Transverse colon (tissue), 4 donors: Measurements from ENCODE around the gene DACT3. TPM values are rescaled to one million over a fixed set of nuclear protein-coding genes. Genes with fewer than 3 reads are reported as not detected.
A peak's percentile ranks its signal among the peaks of the same experiment; 100 is the strongest.

Experiments
- DNase-seq: peaks from one replicate; pipeline ENCODE4 v3.0.0-alpha.2; 2019
- H3K27ac ChIP-seq, 4 donors: fragments of 200-600 bp; sonication (generic); 2 replicates each; pipeline ENCODE4 v1.5.1; 2016 to 2018; ENCODE audit warnings: inconsistent platforms in 4 of 4
- H3K27me3 ChIP-seq: fragments of 200-600 bp; sonication (generic); 2 replicates; pipeline ENCODE4 v1.5.1; 2017; ENCODE audit warnings: inconsistent platforms
- H3K36me3 ChIP-seq, 4 donors: fragments of 200-600 bp; sonication (generic); 2 replicates each; pipeline ENCODE4 v1.5.1; 2017 to 2019; ENCODE audit warnings: inconsistent platforms in 4 of 4
- H3K4me1 ChIP-seq, 4 donors: fragments of 200-600 bp; sonication (generic); 2 replicates each; pipeline ENCODE4 v1.5.1; 2017 to 2020; ENCODE audit warnings: inconsistent platforms in 4 of 4
- H3K4me3 ChIP-seq, 4 donors: fragments of 200-600 bp; sonication (generic); 1 replicate in 1 of 4; 2 replicates in 3 of 4; pipeline versions ENCODE4 v1.5.1 to v1.6.1; 2017 to 2019; ENCODE audit warnings: inconsistent platforms in 4 of 4
- H3K9me3 ChIP-seq, 2 donors: fragments of 200-600 bp; sonication (generic); 2 replicates each; pipeline ENCODE4 v1.5.1; 2017 to 2019; ENCODE audit warnings: inconsistent platforms in 2 of 2
- CTCF ChIP-seq, 5 experiments: fragments of 200-600 bp in 3 of 5; fragments of 450-650 bp in 2 of 5; sonication (generic) in 3 of 5; IDR thresholded peaks; 1 replicate in 2 of 5; 2 replicates in 3 of 5; pipeline ENCODE4 v1.5.1; 2016 to 2017; ENCODE audit warnings: antibody characterized with exemption in 5 of 5, inconsistent platforms in 3 of 5, mild to moderate bottlenecking in 2 of 5, moderate library complexity in 1 of 5
- EP300 ChIP-seq: sonication (generic); formaldehyde crosslinking; IDR thresholded peaks from one replicate; pipeline ENCODE4 v1.6.1; 2017; ENCODE audit warnings: antibody characterized with exemption, low read depth
- POLR2A ChIP-seq: fragments of 450-650 bp; IDR thresholded peaks from one replicate; pipeline ENCODE4 v1.6.1; 2016; ENCODE audit warnings: antibody characterized with exemption, mild to moderate bottlenecking, moderate library complexity
- POLR2AphosphoS5 ChIP-seq, 3 donors: sonication (generic); formaldehyde crosslinking; IDR thresholded peaks; one replicate each; pipeline ENCODE4 v1.6.1; 2016; ENCODE audit warnings: antibody characterized with exemption in 3 of 3
- WGBS, 2 donors: methylation state at CpG; one replicate each; pipeline ENCODE4 v1.1.5; 2018; ENCODE audit warnings: low coverage in 1 of 2; 5-methylcytosine and 5-hydroxymethylcytosine counted together
- in situ Hi-C, 4 donors: fragments of 200-750 bp; cut with MboI; loops; one replicate each; pipeline versions ENCODE4 v1.15.0 to v1.15.1; 2017; ENCODE audit warnings: low sequenced_read_pairs in 3 of 4, low pct_ligation_motif_present in 1 of 4, low pct_unique_long_range_greater_than_20kb in 1 of 4
- intact Hi-C: fragments of 100-400 bp; cut with DNase I; formaldehyde crosslinking; loops from one replicate; pipeline ENCODE4 v1.15.1; 2023; ENCODE audit warnings: low total_unique reads
- total RNA-seq, 4 donors: library from RNA; depleted of rRNA; stranded (reverse); fragments of >200 nt; gene quantifications; one replicate each; pipeline ENCODE4 v1.1.0, GENCODE V29; 2016

Gene DACT3
- total RNA-seq, 4 donors from 2014 or later: 5.3 to 27.1 (median 7.5) TPM

GRCh38 chr19:46603752-46604231, 57.2 kb downstream of the DACT3 start:
- WGBS, 2 donors: 76% methylated on average over 9 of the region's 9 CpGs; no CpG with 5 or more reads in 1 of the 2 donors
- DNase-seq: no peak
- in situ Hi-C loops (no loop called here), intact Hi-C loops (loop anchor here (5.0 kb wide), 2 partner anchors 59 to 144 kb away; partner anchors contain the start of genes DACT3, FKRP and STRN4)
- Histone ChIP-seq H3K27me3 (no peaks in the 10 kb centered on the region), H3K4me1 (peaks cover 19 to 42% (median 29%) of the 10 kb centered on the region in 4 donors), H3K36me3 (peaks cover 0 to 28% (median 8%) of the 10 kb centered on the region in 4 donors), H3K4me3 (peak overlapping the region in 1 of 4 donors; percentile 100), H3K9me3 (no peaks in the 10 kb centered on the region), H3K27ac (peak overlapping the region; percentile 97 to 100 (median 98))
- TF ChIP-seq POLR2AphosphoS5 (IDR thresholded peaks at IDR 0.05): no peak
- no peak for TF ChIP-seq POLR2A
- no peak for TF ChIP-seq EP300
- TF ChIP-seq CTCF (IDR thresholded peaks at IDR 0.05): no peak

GRCh38 chr19:46603195-46603637, 57.8 kb downstream of the DACT3 start:
- intact Hi-C loops: loop anchor here (5.0 kb wide), 2 partner anchors 59 to 144 kb away; partner anchors contain the start of genes DACT3, FKRP and STRN4
- in situ Hi-C loops: no loop called here

GRCh38 chr19:46602392-46603194, 58.4 kb downstream of the DACT3 start:
- H3K4me3 ChIP-seq: peak overlapping the region; percentile 99 to 100 (median 100)
- peaks cover 19 to 42% (median 29%) of the 10 kb centered on the region in 4 donors for H3K4me1 ChIP-seq
- H3K27ac ChIP-seq: peak overlapping the region; percentile 97 to 100 (median 98)
- TF ChIP-seq POLR2A (no peak), POLR2AphosphoS5 (IDR thresholded peaks at IDR 0.05) (no peak), EP300 (no peak), CTCF (IDR thresholded peaks at IDR 0.05) (no peak)
- WGBS, 2 donors: 4% methylated on average over 21 of the region's 23 CpGs; no CpG with 5 or more reads in 1 of the 2 donors
- in situ Hi-C loops (no loop called here), intact Hi-C loops (loop anchor here (5.0 kb wide), 2 partner anchors 60 to 145 kb away; partner anchors contain the start of genes DACT3, FKRP and STRN4)
- no peaks in the 10 kb centered on the region for H3K9me3 ChIP-seq
- H3K36me3 ChIP-seq: peaks cover 0 to 16% (median 2%) of the 10 kb centered on the region in 4 donors
- DNase-seq: no peak
- H3K27me3 ChIP-seq: no peaks in the 10 kb centered on the region

More at GRCh38 chr19:46603195-46603637, 57.8 kb downstream of the DACT3 start:
- TF ChIP-seq POLR2AphosphoS5 (IDR thresholded peaks at IDR 0.05) (peak in 2 of 3 donors; percentile 48 to 64), EP300 (no peak), CTCF (IDR thresholded peaks at IDR 0.05) (no peak), POLR2A (peak; percentile 59)
- Histone ChIP-seq H3K36me3 (peaks cover 0 to 22% (median 5%) of the 10 kb centered on the region in 4 donors), H3K27me3 (no peaks in the 10 kb centered on the region), H3K9me3 (no peaks in the 10 kb centered on the region), H3K4me3 (peak overlapping the region; percentile 99 to 100 (median 100)), H3K4me1 (peaks cover 19 to 42% (median 29%) of the 10 kb centered on the region in 4 donors), H3K27ac (peak overlapping the region; percentile 97 to 100 (median 98))
- peak; percentile 77 for DNase-seq
- 16% methylated on average over 2 of the region's 2 CpGs; no CpG with 5 or more reads in 1 of the 2 donors for WGBS, 2 donors
